NCI-H1105 treated with DMSO at 0.1 percent for 48 hours (cell line): ENCODE results near the gene RNU6-7.

Experiments used
- DNase-seq: peaks from one replicate; lab custom pipeline; 2025; lab: John Stamatoyannopoulos, UW

RNU6-7 gene

DNA sequence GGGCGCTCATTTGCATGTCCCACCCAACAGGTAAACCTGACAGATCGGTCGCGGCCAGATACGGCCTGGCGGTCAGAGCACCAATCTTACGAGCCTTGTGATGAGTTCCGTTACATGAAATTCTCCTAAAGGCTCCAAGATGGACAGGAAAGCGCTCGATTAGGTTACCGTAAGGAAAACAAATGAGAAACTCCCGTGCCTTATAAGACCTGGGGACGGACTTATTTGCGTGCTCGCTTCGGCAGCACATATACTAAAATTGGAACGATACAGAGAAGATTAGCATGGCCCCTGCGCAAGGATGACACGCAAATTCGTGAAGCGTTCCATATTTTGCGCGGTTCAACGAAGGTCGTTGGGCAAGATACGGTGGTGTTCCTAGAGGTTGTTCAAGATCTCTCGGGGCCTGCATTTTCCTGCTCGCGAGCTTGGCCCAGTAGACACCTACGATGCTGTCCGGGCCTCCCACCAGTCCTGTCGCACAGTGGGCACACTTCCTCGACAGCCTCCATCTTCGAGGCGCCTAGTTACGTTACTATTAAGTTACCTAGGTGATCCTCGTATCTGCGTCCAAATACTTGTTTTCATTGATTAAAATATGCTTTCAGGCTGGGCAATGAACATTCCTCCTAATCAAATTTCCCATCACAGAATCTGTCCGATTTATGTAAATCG is at the start of gene RNU6-7:
TSS of gene RNU6-7 (plus strand) at position 230 of the 675 bp plus-strand sequence.
- DNase-seq = peak; percentile 69

DNA sequence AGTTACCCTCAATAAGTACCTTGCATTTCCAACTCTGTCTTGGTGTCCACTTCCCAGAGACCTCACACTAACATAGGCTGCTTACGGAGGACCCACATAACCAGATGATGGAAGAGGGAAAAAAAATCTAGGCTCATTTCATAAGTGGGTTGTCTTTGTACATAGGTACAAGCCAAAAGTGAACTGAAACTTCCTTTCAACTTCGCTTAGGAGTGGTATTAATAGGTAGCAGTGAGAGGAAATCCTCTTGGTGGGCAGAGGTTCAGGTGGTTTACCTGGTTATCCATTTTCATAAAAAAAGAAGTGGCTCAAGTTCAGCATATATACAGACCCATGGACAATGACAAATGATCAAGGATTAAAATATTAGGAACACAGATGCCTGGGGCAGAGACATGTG is 35.8 kb upstream of the RNU6-7 start:
- DNase-seq = no peak

DNA sequence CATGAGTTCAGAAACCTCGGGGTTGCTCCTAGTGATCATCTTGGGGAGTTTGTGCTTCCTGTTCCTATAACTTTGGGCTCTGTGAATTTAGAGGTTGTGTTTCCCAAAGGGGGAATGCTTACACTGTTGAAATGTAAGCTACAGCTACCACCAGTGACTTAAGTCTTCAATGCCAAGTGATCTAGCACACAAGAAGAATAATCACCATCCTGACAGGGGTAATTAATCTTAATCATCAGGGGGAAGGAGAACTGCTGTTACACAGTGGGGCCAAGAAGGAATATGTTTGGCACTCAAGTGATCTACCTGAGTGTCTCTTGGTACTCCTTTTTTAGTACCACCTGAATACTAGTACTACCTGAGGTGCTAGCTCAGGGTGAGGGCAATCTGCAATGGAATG is 34.9 kb upstream of the RNU6-7 start:
- no peak for DNase-seq

DNA sequence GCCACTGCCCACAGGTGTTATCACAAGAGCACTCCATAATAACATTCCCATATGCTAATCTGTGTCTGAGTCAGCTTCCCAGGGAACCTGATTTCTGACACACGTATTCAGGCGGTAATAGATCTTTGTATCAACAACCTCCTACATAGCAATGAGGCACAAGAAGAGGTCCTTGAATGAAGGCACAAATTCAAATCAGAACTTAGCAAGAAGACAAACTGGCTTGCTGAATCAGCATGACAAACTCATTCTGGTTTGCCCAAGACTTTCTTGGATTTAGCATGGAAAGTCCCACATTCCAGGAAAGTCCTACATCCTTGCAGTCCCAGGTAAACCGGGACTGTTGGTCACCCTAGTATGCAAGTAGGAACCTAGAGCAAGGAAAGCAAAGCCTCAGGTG is 33.9 kb upstream of the RNU6-7 start:
- no peak for DNase-seq

DNA sequence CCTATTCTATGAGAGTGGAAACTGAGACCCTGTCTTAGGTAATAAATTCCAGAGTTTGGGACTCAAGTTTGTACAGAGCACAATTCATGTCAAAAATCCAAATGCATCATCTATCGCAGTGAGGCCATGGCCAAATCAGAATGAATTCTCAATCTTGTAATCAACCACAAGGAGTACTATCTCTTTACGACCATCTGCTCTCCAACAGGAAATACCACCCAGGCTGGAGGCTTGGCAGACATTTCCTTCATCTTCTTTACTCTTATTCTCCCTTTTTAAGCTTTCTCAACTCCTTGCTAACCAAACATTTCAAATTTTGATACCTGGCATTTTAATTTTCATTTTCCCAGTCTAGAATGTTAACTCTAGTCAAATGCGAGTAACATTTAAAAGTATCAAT is 32.7 kb upstream of the RNU6-7 start:
- DNase-seq = no peak

DNA sequence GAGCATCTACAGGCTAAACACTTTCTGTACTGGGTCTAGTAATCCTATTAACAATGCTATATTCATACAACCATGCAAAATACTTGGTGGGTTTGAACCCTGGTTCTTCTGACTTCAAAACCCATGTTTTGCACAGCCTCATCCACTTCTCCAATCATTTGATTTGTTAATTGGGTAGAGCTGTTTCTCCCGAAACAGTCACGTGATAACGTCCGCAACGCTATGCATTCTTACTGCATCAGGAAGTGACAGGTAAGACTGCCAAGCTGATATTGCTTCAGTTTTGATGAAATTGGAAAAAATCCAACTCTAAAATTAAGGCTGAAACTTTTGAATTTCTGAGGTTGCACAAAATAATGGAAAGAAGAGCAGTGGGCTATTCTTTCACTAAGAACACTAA is 30.4 kb upstream of the RNU6-7 start:
- no peak for DNase-seq

DNA sequence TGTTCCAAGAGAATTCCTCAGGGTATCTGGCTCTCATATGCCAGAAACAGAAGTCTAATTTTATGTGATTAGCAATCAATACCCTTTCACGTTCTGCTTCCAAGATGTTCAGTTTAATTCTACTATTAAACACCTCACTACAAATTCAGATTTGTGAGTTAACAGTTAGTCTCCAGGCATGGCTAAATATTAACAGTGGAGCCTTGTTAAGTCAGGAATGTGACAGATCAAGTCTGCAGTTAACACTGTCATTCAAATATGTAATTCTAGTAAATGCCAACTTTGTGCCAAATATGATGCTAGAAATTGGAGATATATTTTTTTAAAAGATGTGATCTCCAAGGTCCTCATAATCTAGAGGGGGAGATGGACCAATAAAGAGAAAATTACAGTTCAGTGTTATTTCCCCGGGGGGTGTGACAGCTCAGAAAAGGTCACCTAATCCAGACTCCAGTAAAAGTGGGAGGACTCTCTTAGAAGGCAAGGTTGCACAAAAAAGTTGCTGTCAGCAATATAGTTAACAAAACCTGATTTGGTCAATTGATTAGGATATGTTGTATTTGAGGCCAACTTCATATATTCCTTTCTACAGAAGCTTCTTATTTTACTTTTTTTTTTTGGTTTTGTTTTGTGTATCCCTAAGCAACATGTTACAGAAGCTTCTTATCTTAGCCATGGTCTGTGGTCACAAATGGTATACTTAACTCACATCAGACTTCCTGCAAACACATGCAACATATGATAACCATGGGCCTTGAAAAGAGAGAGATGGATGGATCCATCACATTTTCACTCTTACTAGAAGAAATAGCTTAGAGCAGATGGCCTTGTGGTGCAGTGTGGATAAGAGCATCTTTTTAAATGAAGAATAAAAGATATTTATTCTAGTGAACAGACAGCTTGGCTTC is 18.4 kb upstream of the RNU6-7 start:
- no peak for DNase-seq

DNA sequence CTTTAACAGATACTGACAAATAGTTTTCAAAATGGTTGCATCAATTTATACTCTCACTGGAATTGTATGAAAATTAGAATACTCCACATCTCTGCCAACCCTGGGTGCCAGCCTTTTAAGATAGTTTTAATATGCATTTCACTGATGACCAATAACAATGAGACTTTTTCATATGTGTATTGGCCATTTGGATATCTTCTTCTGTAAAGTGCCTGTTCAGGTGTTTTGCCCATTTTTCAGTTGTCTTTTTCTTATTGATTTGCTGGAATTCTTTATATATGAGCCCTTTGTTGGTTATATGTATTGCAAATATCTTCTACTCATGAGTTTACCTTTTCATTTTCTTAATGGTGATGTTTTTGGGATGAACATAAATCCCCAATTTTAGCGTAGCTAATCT is 16.7 kb upstream of the RNU6-7 start:
- DNase-seq = no peak

DNA sequence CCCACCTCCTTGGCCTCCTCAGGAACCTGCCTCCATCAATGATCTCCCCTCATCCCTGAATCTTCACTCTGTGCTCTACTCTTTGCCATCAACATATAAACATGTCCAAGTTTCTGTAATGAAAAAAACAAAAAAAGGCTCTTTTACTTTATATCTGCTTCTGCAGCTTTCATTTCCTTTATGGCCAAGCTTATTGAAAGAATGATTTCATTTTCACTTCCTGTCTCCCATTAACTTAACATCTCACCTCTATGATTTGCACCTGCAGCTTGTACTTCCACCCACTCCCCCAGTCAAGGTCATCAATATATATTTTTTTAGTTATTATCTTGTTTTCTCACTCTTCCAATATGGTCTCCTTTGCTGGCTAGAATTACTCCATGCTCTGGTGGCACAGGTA is 15.6 kb upstream of the RNU6-7 start:
- DNase-seq = no peak

DNA sequence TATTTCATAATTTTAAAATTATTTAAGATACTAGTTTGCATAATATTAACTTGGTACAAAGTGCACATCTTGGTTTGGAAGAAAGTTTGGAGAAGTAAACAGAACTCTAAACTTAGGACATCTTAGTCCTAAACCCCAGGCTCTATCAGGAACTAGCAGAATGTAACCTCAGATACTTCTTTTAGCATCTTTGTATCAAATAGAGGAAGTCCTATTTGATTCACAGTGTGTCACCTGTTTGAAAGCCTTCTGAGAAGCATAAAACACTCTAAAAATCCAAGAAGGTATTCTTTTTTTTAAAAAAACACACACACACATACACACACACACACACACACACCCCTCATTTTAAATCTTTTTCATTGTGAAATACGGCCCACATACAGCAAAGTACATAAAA is 12.0 kb upstream of the RNU6-7 start:
- no peak for DNase-seq

DNA sequence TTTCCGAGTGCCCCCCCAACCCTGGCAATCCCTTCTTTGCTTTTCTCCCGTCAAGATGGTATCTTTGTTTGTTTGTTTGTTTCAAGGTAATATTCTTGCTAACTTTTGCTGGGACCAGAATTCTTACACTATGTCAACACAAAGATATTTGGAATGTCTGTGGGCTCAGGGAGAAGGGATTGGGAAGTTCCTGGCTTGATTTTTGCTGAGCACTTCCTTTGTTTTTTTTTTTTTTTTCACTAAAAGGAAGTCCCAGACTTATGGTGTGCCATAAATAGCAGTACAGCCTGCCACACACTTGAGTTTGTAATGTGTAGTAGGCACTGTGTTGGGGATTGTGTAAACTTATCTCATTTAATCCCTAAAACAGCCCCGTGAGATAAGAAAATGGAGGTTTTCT is 11.2 kb upstream of the RNU6-7 start:
- DNase-seq = no peak

DNA sequence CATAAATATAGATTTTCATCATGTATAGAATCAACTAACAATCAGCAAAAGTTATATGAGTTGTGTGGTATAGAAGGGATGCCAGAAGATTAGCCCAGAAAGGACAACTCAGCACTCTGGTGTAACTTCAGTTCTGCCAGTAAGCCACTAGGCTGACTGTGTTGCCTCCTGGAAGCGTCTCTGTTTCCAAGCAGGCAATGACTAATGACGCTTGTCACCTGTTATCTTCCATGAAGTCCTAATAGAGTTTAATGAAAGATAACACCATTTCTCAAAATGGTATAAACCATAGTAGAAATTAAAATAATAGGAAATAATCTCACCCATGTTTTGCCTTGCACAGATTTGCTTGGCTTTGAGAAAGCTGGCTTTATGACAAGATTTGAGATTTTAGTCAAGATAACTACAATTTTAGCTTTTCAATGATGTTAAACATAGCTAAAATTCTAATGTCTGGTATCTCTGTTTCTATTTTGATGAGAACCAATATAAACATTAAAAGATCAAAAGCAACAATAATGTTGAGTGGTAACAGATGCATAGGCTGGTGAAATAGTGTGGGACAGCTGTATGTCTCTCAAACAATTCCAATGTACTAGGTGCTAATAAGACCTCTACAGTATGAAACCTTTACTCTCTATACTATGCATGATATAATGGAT is 9.0 kb upstream of the RNU6-7 start:
- no peak for DNase-seq

DNA sequence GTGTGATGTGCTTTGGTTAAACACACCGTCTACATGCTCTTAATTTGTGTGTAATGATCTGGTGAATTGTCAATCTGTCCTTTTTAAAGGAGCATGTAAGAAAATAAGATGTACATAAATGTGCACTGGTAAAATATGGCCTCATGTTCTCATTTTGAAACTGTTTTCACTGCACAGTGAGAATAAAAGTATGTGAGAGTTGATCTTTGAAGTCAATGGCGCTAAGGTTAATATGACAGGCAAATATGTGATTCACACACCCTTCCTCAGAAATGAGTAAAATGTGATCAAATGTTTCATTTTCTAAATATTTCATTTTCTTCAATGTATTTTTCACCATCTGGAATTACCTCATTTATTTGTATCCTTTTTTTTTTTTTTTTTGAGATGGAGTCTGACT is 8.3 kb upstream of the RNU6-7 start:
- DNase-seq = no peak

DNA sequence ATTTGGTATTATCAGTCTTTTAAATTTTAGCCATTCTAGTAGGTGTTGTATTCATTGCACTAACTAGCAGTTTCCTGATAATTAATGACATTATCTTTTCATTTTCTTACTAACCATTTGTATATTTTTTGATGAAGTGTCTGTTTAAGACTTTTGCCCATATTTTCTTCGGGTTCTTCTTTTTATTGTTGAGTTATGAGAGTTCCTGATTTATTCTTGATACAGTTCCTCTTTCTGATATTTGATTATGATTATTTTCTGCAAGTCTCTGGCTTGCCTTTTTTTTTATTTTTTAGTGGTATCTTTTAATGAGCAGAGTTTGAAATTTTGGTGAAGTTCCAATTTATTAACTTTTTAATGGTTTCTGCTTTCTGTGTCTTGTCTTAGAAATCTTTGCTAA is 6.2 kb upstream of the RNU6-7 start:
- DNase-seq = no peak

DNA sequence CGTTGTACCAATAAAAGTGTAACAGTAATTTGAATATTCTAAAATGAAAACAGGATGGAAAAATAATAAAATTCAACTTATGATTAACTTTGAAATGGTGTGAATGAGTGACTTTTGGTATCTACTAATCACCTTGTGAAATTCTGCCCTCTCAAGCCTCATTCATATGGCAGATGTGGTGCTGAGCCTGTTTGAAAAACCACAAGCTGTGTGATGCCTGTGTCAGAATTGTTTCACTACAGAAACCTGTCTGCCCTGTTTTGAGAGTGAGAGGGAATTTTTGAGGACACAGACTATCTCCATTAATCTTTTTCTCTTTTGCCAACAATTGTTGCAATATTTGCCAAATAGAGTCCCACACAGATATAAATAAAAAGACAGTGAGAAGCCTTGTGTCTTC is 3.9 kb upstream of the RNU6-7 start:
- DNase-seq = no peak

DNA sequence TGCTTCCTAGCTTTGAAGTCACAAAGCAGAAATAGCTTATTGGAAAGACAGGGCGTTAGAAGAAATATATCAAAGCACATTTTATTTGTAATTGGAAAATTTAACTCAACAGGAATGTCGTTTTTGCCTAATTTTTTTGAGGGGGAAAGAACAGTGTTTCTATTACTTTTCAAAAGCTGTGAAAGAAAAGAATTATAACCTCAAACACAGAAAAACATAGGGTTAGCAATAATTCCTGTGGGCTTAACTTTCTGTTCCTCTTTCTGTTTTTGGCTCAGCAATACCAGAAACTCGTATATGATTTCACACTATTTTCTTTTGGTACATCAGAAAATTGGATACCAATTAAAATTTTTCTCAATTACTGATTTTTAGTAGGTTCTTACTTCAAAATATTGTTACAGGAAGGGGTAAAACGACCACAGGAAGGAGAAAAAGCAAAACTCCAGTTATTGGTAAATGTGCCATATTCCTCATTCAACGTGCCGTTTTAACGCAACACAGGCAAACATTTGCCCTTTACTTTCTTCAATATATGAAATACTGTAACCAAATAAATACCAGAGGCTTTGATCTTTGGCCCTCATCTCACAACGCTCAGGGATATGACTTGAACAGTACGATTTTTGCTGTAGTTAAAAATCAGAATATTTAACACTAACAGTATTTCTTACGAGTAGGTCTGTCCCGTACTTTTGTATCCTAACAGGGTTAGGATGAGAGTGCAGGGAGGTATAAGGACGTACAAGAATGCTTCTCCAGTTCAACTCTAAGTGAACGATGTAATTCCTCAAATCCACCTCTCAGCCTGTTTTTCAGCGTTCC is 1.3 kb upstream of the RNU6-7 start:
- DNase-seq = no peak

DNA sequence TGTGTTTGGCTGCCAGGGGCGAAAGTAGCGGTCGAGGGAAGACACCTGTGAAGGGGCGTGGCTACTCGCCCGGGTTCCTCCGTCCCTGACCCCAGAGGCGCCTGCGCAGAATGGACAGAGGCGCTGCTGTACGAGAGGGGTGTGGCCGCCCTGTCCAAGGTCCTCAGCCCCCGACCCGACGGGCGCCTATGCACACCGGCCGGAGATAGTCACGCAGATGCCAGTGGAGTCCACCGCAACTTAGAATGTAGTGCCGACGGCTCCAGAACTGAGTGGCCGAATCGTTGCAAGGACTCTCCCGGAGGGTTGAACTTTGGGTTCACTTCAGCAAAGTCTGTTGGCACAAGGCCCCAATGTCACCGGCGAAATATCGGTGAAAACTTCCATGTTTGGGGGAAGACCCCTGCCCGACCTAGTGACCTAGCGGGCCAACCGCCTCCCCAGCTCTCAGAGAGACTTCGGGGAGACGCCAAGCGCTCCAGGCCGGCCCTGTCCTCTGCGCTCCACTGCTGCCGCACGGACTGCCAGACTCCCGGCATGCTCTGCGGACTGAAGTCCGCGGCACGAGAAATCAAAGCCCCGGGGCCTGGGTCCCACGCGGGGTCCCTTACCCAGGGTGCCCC is 541 bp upstream of the RNU6-7 start:
- peak; percentile 92 for DNase-seq

DNA sequence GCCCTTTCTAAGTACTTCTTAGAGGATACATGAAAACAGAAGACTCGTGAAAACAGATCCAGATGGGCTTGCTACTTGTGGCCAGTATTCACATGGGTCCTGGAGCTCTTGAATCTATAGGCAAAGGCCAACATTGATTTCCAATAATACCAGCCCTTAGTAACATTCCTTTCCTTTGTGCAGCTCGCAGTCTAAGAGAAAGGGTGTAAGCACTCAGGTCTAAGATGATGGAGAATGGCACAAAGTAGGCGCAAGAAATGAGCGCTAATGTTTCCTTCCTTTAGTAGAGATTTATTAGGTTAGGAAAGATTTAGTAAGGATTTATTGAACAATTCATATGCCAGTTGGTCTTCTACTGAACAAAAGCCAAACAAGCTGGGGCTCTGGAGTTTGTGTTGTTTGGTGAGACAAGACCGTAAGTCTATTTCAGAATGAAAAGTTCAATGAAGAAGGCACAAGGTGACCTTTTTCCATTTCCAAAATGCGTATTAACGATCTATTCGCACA is 699 bp downstream of the RNU6-7 start:
- peak; percentile 67 for DNase-seq

DNA sequence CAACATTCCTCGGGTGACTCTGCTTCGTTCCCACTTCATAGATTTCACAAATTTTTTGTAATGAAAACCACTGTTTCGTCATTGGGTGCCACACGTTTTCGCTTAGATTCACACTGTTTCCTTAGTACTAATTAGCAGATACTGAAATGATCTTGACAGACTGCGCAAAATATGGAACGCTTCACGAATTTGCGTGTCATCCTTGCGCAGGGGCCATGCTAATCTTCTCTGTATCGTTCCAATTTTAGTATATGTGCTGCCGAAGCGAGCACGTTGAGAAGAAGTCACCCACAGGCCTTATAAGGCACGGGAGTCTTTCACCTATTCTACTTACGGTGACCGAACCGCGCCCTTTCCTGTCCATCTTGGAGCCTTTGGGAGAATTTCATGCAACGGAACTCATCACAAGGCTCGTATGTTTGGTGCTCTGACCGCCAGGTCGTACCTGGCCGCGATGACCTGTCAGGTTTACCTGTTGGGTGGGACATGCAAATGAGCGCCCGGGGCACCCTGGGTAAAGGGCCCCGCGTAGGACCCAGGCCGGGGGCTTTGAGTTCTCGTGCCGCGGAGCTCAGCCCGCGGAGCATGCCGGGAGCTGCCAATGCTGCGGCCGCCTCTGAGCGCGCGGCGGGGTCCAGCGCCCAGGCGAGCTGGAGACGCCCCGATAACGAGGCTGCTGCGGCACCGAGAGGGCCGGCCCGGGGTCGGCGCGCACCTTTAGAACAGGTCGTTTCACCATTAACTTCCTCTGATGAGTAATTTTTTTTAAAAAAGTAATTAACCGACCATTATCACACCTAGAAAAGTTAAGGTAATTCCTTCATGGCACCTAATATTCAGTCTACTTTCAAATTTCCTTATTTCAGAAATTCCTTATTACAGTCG is 1.4 kb downstream of the RNU6-7 start, which contains the start of gene RNU6-8:
TSS of gene RNU6-8 (minus strand) at position 272 of the 885 bp plus-strand sequence.
- peak; percentile 92 for DNase-seq

DNA sequence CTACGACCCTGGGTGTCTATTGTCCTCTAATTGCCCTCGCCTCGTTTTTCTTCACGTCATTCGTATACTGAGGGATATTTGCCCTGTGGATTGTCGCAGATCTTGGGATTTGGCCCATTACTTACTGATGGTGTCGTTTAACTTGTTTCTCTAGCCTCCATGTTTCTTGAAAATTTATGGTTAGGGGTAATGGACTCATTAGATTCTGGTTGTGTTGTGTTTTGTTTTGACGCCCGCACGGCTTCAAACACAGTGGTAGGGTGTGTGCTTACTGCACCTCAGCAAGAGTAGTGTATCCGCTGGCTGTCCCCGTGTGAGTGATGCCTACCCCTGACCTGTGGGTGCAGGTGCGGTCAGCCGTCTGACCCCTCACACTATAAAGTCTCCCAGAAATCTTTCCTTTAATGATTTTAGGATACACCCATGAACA is 2.1 kb downstream of the RNU6-7 start:
- peak; percentile 77 for DNase-seq
